Measurements from ENCODE around the gene PRAMEF14. TPM values are rescaled to one million over a fixed set of nuclear protein-coding genes. Genes with fewer than 3 reads are reported as not detected.
"Not testable (repeated sequence)": the region's sequence is repeated elsewhere in the genome, so short reads cannot be mapped to it uniquely, and the experiment has no call there.

Gene PRAMEF14, protein sequence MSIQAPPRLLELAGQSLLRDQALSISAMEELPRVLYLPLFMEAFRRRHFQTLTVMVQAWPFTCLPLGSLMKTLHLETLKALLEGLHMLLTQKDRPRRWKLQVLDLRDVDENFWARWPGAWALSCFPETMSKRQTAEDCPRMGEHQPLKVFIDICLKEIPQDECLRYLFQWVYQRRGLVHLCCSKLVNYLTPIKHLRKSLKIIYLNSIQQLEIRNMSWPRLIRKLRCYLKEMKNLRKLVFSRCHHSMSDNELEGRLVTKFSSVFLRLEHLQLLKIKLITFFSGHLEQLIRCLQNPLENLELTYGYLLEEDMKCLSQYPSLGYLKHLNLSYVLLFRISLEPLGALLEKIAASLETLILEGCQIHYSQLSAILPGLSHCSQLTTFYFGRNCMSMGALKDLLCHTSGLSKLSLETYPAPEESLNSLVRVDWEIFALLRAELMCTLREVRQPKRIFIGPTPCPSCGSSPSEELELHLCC
- total RNA-seq (2012; rRNA removed) (not detected in 2 replicates), polyA plus RNA-seq (2012; rRNA removed) (not detected in 2 replicates), Bru-seq, nascent RNA (not detected), BruChase-seq, experiment 1, labeled RNA remaining after a 6-hour chase (not detected), BruChase-seq, experiment 2, labeled RNA remaining after a 2-hour chase (not detected)
- polyA plus RNA-seq (2012; cell fraction: cytosol; rRNA removed) = not detected in 2 replicates
- not detected in 2 replicates for polyA plus RNA-seq (2012; cell fraction: nucleus; rRNA removed; ENCODE audit: low replicate concordance)
- long read RNA-seq = 0 reads

DNA sequence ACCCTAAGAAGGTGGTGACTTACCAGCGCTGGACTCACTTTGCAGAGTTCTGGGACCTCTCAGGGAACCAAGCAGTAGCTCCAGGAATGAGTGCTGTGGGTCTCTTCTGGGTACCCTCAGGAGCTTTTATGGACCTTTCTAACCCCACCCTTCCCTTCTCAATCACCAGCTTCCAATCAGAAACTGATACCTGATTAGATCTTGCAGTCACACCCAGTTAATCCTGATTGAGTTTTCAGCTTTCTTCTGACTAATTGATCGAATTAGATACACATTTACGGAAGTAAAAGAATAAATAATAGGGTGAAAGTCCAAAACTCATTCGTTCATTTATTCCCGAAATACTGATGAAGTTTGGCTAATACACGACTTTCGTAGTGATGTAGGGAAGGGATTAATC is at the start of gene PRAMEF14:
Gene PRAMEF14, minus strand, starts transcription at position 101 of the 400 bp plus-strand sequence. CDS start 1,820 bp downstream, outside the sequence.
- H3K18ac ChIP-seq (ENCODE audit: low read depth, low read length); H2AK9ac ChIP-seq (replicated peaks; ENCODE audit: low read depth, low read length, poor library complexity); H2AFZ ChIP-seq (replicated peaks; ENCODE audit: low read length, poor library complexity); POLR2A ChIA-PET (ENCODE audit: unreplicated experiment); H4K20me1 ChIP-seq (ENCODE audit: insufficient read depth, low read length); H3K14ac ChIP-seq (replicated peaks; ENCODE audit: low read depth, low read length); H3K9me1 ChIP-seq (ENCODE audit: insufficient read depth, low read length); H3K4ac ChIP-seq (ENCODE audit: low read depth, low read length); H3K9ac ChIP-seq (ENCODE audit: low read depth, low read length); H3K9me3 ChIP-seq (ENCODE audit: control insufficient read depth, insufficient read depth, low read length); H4K8ac ChIP-seq (ENCODE audit: low read depth in 2 of 2, low read length in 2 of 2); H3K56ac ChIP-seq (ENCODE audit: extremely low read depth, insufficient read depth, low read length); H2BK5ac ChIP-seq (ENCODE audit: low read depth, low read length, poor library complexity, severe bottlenecking); H4K91ac ChIP-seq (ENCODE audit: insufficient read depth, low read depth, low read length); DNase-seq; H3K36me3 ChIP-seq (ENCODE audit: control insufficient read depth, insufficient read depth, low read length); intact Hi-C loops (cut with micrococcal nuclease); H3K27ac ChIP-seq (ENCODE audit: insufficient read depth, low read length); dilution Hi-C loops (cut with HindIII; ENCODE audit: low sequenced_read_pairs, unreplicated experiment); H3K79me1 ChIP-seq (ENCODE audit: low read depth in 1 of 2, low read length in 2 of 2); H2AK5ac ChIP-seq (ENCODE audit: low read depth, low read length); H2BK120ac ChIP-seq (ENCODE audit: low read depth, low read length); CTCF ChIA-PET; H3K4me2 ChIP-seq (ENCODE audit: low read depth, low read length); BruUV-seq (replicated peaks); in situ Hi-C loops (cut with MboI; ENCODE audit: low sequenced_read_pairs); H3K27me3 ChIP-seq (ENCODE audit: control insufficient read depth, insufficient read depth, low read length); H4K5ac ChIP-seq (ENCODE audit: low read depth, low read length); H2BK15ac ChIP-seq (ENCODE audit: low read depth, low read length); H3K4me3 ChIP-seq (ENCODE audit: insufficient read depth, low read depth, low read length); H2BK20ac ChIP-seq (ENCODE audit: low read depth, low read length); ATAC-seq (ENCODE audit: low read depth); H3K4me1 ChIP-seq (ENCODE audit: control insufficient read depth, insufficient read depth, low read length); H3K23ac ChIP-seq (ENCODE audit: low read depth, low read length): not testable (repeated sequence)
- no CpG with 5 or more reads among the region's 7 CpGs for WGBS, 2 experiments (ENCODE audit: extremely low coverage in 2 of 2, insufficient read length in 1 of 2)

DNA sequence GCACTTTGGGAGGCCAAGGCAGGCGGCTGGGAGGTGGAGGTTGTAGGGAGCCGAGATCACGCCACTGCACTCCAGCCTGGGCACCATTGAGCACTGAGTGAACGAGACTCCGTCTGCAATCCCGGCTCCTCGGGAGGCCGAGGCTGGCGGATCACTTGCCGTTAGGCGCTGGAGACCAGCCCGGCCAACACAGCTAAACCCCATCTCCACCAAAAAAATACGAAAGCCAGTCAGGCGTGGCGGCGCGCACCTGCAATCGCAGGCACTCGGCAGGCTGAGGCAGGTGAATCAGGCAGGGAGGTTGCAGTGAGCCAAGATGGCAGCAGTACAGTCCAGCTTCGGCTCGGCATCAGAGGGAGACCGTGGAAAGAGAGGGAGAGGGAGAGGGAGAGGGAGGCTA is 48.4 kb upstream of the PRAMEF14 start:
- H4K20me1 ChIP-seq (ENCODE audit: insufficient read depth, low read length); H3K27me3 ChIP-seq (ENCODE audit: control insufficient read depth, insufficient read depth, low read length); dilution Hi-C loops (cut with HindIII; ENCODE audit: low sequenced_read_pairs, unreplicated experiment); BruUV-seq (replicated peaks); H2BK5ac ChIP-seq (ENCODE audit: low read depth, low read length, poor library complexity, severe bottlenecking); H3K23ac ChIP-seq (ENCODE audit: low read depth, low read length); H2BK120ac ChIP-seq (ENCODE audit: low read depth, low read length); H3K18ac ChIP-seq (ENCODE audit: low read depth, low read length); H3K4me1 ChIP-seq (ENCODE audit: control insufficient read depth, insufficient read depth, low read length); ATAC-seq (ENCODE audit: low read depth); H3K79me1 ChIP-seq (ENCODE audit: low read depth in 1 of 2, low read length in 2 of 2); H2BK20ac ChIP-seq (ENCODE audit: low read depth, low read length); in situ Hi-C loops (cut with MboI; ENCODE audit: low sequenced_read_pairs); H4K5ac ChIP-seq (ENCODE audit: low read depth, low read length); H3K36me3 ChIP-seq (ENCODE audit: control insufficient read depth, insufficient read depth, low read length); DNase-seq; POLR2A ChIA-PET (ENCODE audit: unreplicated experiment); H2AK9ac ChIP-seq (replicated peaks; ENCODE audit: low read depth, low read length, poor library complexity); H3K9me1 ChIP-seq (ENCODE audit: insufficient read depth, low read length); H3K27ac ChIP-seq (ENCODE audit: insufficient read depth, low read length); H3K4me3 ChIP-seq (ENCODE audit: insufficient read depth, low read depth, low read length); H2AFZ ChIP-seq (replicated peaks; ENCODE audit: low read length, poor library complexity); H3K9ac ChIP-seq (ENCODE audit: low read depth, low read length); H3K4ac ChIP-seq (ENCODE audit: low read depth, low read length); H3K14ac ChIP-seq (replicated peaks; ENCODE audit: low read depth, low read length); H4K91ac ChIP-seq (ENCODE audit: insufficient read depth, low read depth, low read length); H2AK5ac ChIP-seq (ENCODE audit: low read depth, low read length); H3K4me2 ChIP-seq (ENCODE audit: low read depth, low read length); H3K9me3 ChIP-seq (ENCODE audit: control insufficient read depth, insufficient read depth, low read length); H2BK15ac ChIP-seq (ENCODE audit: low read depth, low read length); CTCF ChIA-PET; intact Hi-C loops (cut with micrococcal nuclease); H4K8ac ChIP-seq (ENCODE audit: low read depth in 2 of 2, low read length in 2 of 2); H3K56ac ChIP-seq (ENCODE audit: extremely low read depth, insufficient read depth, low read length): not testable (repeated sequence)
- no CpG with 5 or more reads among the region's 22 CpGs for WGBS, 2 experiments (ENCODE audit: extremely low coverage in 2 of 2, insufficient read length in 1 of 2)

All from IMR-90 (cell line).